ENCODE measurements around the gene CABP4. TPM values are rescaled to one million over a fixed set of nuclear protein-coding genes. Genes with fewer than 3 reads are reported as not detected.

The CABP4 gene
- total RNA-seq, 6 donors from 2014 or later, result 1.5 to 4.7 (median 2.3) TPM

GRCh38 chr11:67410984-67411784, 44.0 kb upstream of the CABP4 start:
- H3K27ac ChIP-seq, result no peak overlapping the region
- peaks cover 16 to 36% (median 33%) of the 10 kb centered on the region in 4 donors for H3K4me1 ChIP-seq
- 83 to 85% methylated on average over 13 to 16 of the region's 17 CpGs for WGBS, 2 donors

DNA sequence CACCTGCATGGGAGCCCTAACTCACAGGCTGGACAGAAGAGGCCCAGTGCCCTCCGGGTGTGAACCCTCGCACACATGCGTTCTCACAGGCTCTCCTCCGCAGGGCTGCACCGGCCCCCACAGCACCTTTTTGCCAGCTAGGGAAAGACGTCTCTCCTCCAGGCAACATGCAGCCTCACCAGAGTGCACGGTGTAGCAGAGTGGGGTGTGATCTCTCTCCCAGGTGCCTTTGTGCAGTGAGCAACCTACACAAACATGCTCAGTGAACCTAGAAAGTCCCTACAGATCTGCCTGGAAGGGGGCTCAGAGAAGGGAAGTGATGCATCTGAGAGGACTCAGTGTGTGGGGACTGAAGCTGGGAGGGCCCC, 43.4 kb upstream of the CABP4 start:
- Histone ChIP-seq H3K36me3 (no peaks in the 10 kb centered on the region), H3K27me3 (peaks cover 0 to 3% (median 0%) of the 10 kb centered on the region in 4 donors), H3K9me3 (no peaks in the 10 kb centered on the region), H3K27ac (no peak overlapping the region), H3K4me1 (peaks cover 22 to 42% (median 39%) of the 10 kb centered on the region in 4 donors), H3K4me3 (no peak overlapping the region)
- DNase-seq (no peak), ATAC-seq (ENCODE audit: low FRiP score in 2 of 2) (no peak)
- 83% methylated on average over 3 to 7 of the region's 7 CpGs for WGBS, 2 donors
- no peak for TF ChIP-seq POLR2A (IDR thresholded peaks at IDR 0.05)
- no peak for TF ChIP-seq POLR2AphosphoS5 (IDR thresholded peaks at IDR 0.05)
- no peak for TF ChIP-seq EP300 (IDR thresholded peaks at IDR 0.05)

More at GRCh38 chr11:67410984-67411784, 44.0 kb upstream of the CABP4 start:
- H3K4me3 ChIP-seq, result no peak overlapping the region
- H3K36me3 ChIP-seq, result no peaks in the 10 kb centered on the region
- no peaks in the 10 kb centered on the region for H3K9me3 ChIP-seq
- TF ChIP-seq EP300 (IDR thresholded peaks at IDR 0.05) (no peak), POLR2AphosphoS5 (IDR thresholded peaks at IDR 0.05) (no peak), CTCF (IDR thresholded peaks at IDR 0.05) (no peak), POLR2A (IDR thresholded peaks at IDR 0.05) (no peak)
- H3K27me3 ChIP-seq, result peaks cover 0 to 3% (median 0%) of the 10 kb centered on the region in 4 donors
- DNase-seq, result no peak
- no peak for ATAC-seq (ENCODE audit: low FRiP score in 2 of 2)

- 83 to 89% methylated on average over 6 to 9 of the region's 9 CpGs for WGBS, 2 donors
- Histone ChIP-seq H3K4me3 (no peak overlapping the region), H3K27me3 (peaks cover 0 to 3% (median 0%) of the 10 kb centered on the region in 4 donors), H3K36me3 (no peaks in the 10 kb centered on the region), H3K9me3 (no peaks in the 10 kb centered on the region), H3K4me1 (peaks cover 24 to 46% (median 45%) of the 10 kb centered on the region in 4 donors), H3K27ac (no peak overlapping the region)
- no peak for TF ChIP-seq CTCF (IDR thresholded peaks at IDR 0.05)
- no peak for TF ChIP-seq EP300 (IDR thresholded peaks at IDR 0.05)
- TF ChIP-seq POLR2AphosphoS5 (IDR thresholded peaks at IDR 0.05), result no peak
- TF ChIP-seq POLR2A (IDR thresholded peaks at IDR 0.05), result no peak
- DNase-seq (no peak), ATAC-seq (ENCODE audit: low FRiP score in 2 of 2) (no peak)
These were observed 42.5 kb upstream of the CABP4 start for GRCh38 chr11:67412495-67413179.

DNA sequence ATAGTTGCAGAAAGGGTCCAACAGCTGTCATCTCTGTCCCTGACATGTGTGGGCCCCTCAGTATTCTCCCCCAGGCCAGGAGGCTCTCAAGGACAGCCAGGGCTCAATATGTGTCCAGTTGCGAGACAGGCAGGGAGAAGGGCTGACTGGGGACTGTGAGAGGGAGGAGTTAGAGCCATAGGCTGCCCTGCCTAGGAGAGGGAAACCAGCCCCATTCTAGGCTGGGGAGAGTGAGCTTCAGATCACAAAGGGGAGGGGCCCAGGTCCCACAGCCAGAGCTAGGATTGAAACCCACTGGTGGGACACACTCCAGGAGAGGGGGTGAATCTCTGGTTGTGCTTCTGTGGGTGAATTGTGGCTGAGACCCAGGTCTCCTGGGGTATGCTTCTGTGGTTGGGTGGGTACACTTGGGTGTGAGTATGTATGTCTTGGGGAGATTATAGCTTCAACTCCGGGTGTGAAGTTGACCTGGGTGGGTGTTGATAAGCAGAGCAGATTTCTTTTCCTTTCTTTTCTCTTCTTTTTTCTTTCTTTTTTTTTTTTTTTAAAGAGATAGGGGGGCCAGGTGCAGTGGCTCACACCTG, 41.8 kb upstream of the CABP4 start:
- Histone ChIP-seq H3K4me3 (no peak overlapping the region), H3K27me3 (peaks cover 0 to 3% (median 0%) of the 10 kb centered on the region in 4 donors), H3K27ac (no peak overlapping the region), H3K36me3 (no peaks in the 10 kb centered on the region), H3K9me3 (no peaks in the 10 kb centered on the region), H3K4me1 (peaks cover 26 to 49% (median 46%) of the 10 kb centered on the region in 4 donors)
- WGBS, 2 donors, result 62 to 72% methylated on average over 2 of the region's 2 CpGs
- ATAC-seq (ENCODE audit: low FRiP score in 2 of 2), result no peak
- TF ChIP-seq CTCF (IDR thresholded peaks at IDR 0.05) (no peak), POLR2A (IDR thresholded peaks at IDR 0.05) (no peak), POLR2AphosphoS5 (IDR thresholded peaks at IDR 0.05) (no peak), EP300 (IDR thresholded peaks at IDR 0.05) (no peak)
- no peak for DNase-seq
